GF-D8 (cell line): ENCODE measurements around the gene AGRP.
"Not testable (repeated sequence)": the region's sequence is repeated elsewhere in the genome, so short reads cannot be mapped to it uniquely, and the experiment has no call there.

Experiments used
- DNase-seq: peaks from one replicate; lab custom pipeline; 2025; lab: John Stamatoyannopoulos, UW

The AGRP gene

DNA sequence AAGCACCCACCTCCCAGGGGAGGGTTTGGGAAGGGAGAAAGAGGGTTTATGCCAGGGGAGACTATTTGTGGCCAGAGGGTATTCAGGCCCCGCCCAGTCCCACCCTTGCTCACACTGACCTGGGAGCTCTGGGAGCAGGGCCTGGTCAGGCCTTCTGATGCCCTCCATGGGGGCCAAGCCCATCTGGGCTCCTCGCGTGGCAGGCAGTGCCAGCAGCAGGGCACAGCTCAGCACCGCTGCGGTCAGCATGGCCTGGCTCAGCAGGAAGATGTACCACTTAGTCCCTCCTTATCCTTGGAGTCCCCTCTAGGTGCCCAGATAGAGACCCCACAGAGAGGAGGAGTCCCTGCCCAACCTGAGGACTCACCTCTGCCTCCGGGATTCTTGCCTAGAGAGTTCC, at the start of gene AGRP:
TSS of gene AGRP (minus strand) at position 398 of the 400 bp plus-strand sequence. CDS start at position 249, 149 bp downstream.
- no peak for DNase-seq

DNA sequence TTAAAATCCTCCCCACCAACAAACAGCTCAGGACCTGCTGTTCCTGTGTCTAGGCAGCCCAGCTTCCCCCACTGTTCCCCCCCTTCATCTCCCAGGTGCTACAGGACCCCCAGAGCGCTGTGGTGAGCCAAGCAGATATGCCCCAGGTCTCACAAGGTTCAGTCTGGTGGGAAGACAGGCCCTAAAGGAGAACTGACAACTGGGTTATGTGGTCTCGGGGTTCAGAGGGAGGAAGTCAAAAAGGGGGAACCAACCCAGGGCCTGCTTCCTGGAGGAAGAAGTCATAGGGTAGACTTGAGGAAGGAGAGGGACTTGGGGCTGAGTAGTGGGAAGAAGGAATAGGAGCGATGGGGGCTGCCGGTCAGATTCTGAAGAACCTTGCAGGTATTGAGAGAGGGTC, 47.9 kb upstream of the AGRP start:
- peak; percentile 53 for DNase-seq

GRCh38 chr16:67530013-67530939, 46.9 kb upstream of the AGRP start:
- no peak for DNase-seq

- no peak for DNase-seq
These were observed 46.2 kb upstream of the AGRP start for GRCh38 chr16:67529582-67530012.

DNA sequence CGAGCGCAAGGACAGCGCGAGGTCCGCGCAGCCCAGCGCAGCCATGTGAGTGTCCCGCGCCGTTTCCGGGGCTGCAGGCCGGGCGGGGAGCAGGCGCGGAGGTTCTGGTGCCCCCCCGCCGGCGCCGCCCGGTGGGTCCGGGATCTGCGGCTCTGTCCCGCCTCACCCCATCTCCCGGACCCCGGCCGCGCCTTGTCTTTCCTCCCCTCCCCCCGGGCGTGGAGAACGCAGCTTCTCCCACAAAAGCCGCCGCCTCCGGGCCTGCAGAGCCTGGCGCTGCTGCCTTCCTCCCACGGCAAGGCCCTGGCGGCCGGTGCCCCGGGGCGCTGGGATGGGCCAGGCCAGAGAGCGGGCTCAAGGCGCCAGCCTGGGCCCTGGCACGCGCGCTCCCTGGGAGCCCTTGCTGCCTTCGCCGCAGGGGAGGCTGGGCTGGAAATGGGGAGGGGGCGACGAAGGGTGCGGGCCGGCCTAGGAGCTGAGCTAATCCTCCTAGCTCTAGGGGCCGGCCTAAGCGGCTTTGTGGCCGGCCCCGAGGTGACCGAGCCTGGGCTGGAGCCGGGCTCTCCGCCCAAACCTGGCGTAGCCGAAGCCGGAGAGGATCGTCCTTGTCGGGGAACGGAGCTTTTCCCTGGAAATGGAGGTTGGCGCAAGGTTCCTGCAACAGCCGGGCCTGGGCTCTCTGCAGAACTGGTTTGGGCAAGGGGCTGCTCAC, 45.7 kb upstream of the AGRP start:
- DNase-seq, result no peak

DNA sequence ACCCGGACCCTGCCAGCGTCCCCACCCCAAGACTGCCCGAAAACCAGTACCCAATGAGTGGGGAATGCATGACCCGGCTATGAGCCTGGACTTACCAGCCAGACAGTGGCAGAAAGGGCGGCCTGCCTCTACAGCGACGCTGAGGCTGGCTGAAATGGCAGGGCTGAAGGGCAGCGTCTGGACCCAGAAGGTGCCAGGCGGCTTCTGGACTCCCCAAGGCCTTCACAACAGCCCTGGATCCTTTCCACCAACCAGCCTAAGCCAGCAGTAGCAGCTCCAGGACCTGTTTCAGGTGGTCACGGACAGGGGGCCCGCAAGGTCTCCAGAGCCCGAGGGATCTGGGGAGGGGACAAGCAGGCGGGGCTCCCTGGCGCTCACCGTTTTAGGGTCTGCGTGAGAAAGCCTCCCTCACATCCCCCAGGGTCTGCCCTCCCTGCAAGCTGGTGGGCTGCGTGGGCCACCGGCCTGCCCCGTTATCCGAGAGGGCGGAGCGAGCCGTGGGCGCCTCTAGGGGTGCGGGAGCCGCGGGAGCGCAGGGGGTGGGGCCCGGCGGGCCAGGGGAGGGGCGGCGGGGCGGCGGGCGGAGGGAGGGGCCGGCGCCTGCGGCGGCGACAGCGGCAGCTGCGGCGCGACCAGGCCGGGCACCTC, 45.0 kb upstream of the AGRP start, which contains the start of gene RIPOR1:
TSS of gene RIPOR1 (plus strand) at position 608 of the 648 bp plus-strand sequence. CDS start 9,618 bp downstream, outside the sequence.
- DNase-seq, result no peak

GRCh38 chr16:67526149-67526791, 42.9 kb upstream of the AGRP start:
- no peak for DNase-seq

GRCh38 chr16:67525176-67525860, 42.0 kb upstream of the AGRP start:
- no peak for DNase-seq

GRCh38 chr16:67521095-67521804, 37.9 kb upstream of the AGRP start:
- peak; percentile 79 for DNase-seq

- no peak for DNase-seq
These were observed 35.9 kb upstream of the AGRP start for GRCh38 chr16:67519242-67519641.

DNA sequence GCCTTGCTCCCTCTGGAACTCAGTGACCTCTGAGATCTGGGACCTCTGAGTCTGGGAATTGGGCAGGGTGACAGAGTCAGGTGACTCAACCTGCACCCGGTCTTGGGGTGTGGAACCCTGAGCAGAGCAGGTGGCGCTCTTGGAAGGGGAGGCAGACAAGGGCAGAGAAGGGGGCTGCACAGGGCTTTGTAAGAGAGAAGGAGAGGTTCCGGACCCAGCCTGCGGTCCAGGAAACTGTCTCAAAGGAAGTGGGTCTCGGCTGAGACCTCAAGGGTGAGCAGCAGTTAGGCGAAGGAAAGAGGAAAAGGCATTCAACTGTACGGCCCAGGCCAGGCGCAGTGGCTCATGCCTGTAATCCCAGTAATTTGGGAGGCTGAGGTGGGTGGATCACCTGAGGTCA, 35.3 kb upstream of the AGRP start:
- no peak for DNase-seq

- no peak for DNase-seq
These were observed 34.5 kb upstream of the AGRP start for GRCh38 chr16:67517661-67518423.

DNA sequence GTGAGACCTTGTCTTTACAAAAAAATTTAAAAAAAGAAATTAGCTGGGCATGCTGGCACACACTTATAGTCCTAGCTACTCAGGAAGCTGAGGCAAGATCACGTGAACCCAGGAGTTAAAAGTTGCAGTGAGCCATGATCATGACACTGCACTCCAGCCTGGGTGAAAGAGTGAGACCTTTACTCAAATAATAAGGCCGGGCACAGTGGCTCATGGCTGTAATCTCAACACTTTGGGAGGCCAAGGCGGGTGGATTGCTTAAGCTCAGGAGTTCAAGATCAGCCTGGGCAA, 33.8 kb upstream of the AGRP start:
- no peak for DNase-seq

- no peak for DNase-seq
These were observed 33.2 kb upstream of the AGRP start for GRCh38 chr16:67516296-67517154.

DNA sequence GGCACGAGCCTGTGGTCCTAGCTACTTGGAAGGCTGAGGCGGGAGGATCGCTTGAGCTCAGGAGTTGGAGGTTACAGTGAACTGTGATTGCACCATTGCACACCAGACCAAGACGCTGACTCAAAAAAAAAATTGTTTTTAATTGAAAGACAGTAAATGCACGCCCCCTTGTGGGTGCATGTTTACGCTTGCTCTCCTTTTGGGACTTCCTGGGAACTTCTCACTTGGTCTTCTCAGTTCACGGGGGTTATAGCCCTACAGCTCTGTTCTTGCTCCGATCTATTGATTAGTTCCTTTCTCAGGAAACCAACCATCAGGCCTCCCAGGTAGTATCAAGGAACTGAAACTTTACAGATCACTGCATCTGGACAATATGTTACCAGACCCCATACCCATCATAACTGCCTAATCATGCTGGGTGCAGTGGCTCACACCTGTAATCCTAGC, 31.1 kb upstream of the AGRP start:
- DNase-seq, result peak; percentile 90

DNA sequence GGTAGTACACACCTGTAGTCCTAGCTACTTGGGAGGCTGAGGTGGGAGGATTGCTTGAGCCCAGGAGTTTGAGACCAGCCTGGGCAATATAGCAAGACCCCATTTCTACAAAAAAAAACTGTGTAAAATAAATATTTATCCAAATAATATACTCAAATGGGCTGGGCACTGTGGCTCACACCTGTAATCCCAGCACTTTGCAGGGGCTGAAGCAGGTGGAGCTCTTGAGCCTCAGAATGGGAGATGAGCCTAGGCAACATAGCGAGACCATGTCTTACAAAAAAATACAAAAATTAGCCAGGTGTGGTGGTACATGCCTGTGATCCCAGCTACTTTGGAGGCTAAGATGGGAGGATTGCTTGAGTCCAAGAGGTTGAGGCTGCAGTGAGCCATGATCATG, 30.5 kb upstream of the AGRP start:
- DNase-seq, result not testable (repeated sequence)

DNA sequence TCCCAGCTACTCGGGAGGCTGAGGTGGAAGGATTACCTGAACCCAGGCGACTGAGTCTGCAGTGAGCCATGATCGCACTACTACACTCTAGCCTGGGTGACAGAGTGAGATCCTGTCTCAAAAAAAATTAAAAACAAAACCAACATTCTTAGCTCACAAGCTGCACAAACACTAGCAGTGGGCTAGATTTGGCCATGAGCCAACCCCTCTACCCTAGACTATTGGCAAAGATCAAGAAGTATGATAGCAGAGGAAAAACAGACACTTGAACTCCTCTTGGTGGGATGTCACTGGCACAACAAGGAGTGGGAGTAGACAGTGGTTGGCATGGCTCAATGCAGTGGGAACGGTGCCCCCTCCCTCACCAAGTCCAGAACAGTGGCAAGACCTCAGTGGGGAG, 25.7 kb upstream of the AGRP start:
- no peak for DNase-seq

- no peak for DNase-seq
These were observed 23.1 kb upstream of the AGRP start for GRCh38 chr16:67506468-67506867.
